MM.1S (cell line): ENCODE data around the gene CYP51A1.

Experiments
- DNase-seq: peaks from one replicate; pipeline ENCODE4 v3.0.0-alpha.2; 2015
- H2AFZ ChIP-seq: fragments of 300-600 bp; sonication (generic); 2 replicates; pipeline ENCODE4 v1.6.0; 2016; ENCODE audit warnings: antibody characterized with exemption, low read length
- H3F3A ChIP-seq: fragments of 300-600 bp; sonication (generic); 2 replicates; pipeline ENCODE4 v1.6.1; 2016; ENCODE audit warnings: mild to moderate bottlenecking, antibody characterized with exemption, low read length, moderate library complexity, mixed read lengths; ENCODE audit not compliant: insufficient read depth
- H3K27ac ChIP-seq: fragments of 300-600 bp; sonication (generic); 2 replicates; pipeline ENCODE4 v1.5.1; 2016; ENCODE audit warnings: mild to moderate bottlenecking, low read length
- H3K27me3 ChIP-seq: fragments of 300-600 bp; sonication (generic); replicated peaks from 2 replicates; pipeline ENCODE4 v1.6.0; 2016; ENCODE audit warnings: low read length; ENCODE audit not compliant: insufficient read depth
- H3K36me3 ChIP-seq: fragments of 300-600 bp; sonication (generic); replicated peaks from 2 replicates; pipeline ENCODE4 v1.6.1; 2016; ENCODE audit warnings: mild to moderate bottlenecking, low read length, mixed read lengths; ENCODE audit not compliant: insufficient read depth
- H3K4me1 ChIP-seq: fragments of 300-600 bp; sonication (generic); 2 replicates; pipeline ENCODE4 v1.6.1; 2016; ENCODE audit warnings: low read length, mixed read lengths
- H3K4me2 ChIP-seq: fragments of 300-600 bp; sonication (generic); 2 replicates; pipeline ENCODE4 v1.6.0; 2016; ENCODE audit warnings: low read depth, low read length
- H3K4me3 ChIP-seq: fragments of 300-600 bp; sonication (generic); 2 replicates; pipeline ENCODE4 v1.5.1; 2016; ENCODE audit warnings: low read length, mixed read lengths
- H3K79me2 ChIP-seq: fragments of 300-600 bp; sonication (generic); 2 replicates; pipeline ENCODE4 v1.6.1; 2016; ENCODE audit warnings: mixed run types, low read length, mixed read lengths
- H3K9ac ChIP-seq: fragments of 300-600 bp; sonication (generic); 2 replicates; pipeline ENCODE4 v1.6.1; 2016; ENCODE audit warnings: low read length, mixed read lengths
- H3K9me2 ChIP-seq: fragments of 300-600 bp; sonication (generic); replicated peaks from 2 replicates; pipeline ENCODE4 v1.6.1; 2016; ENCODE audit warnings: mild to moderate bottlenecking, low read length, mixed read lengths; ENCODE audit not compliant: insufficient read depth
- H3K9me3 ChIP-seq: fragments of 300-600 bp; sonication (generic); replicated peaks from 2 replicates; pipeline ENCODE4 v1.6.1; 2016; ENCODE audit warnings: mild to moderate bottlenecking, low read length, mixed read lengths; ENCODE audit not compliant: insufficient read depth
- H4K20me1 ChIP-seq: fragments of 300-600 bp; sonication (generic); 2 replicates; pipeline ENCODE4 v1.6.1; 2016; ENCODE audit warnings: mild to moderate bottlenecking, low read length, moderate library complexity, mixed read lengths; ENCODE audit not compliant: insufficient read depth
- EZH2 ChIP-seq: fragments of 300-600 bp; sonication (generic); optimal IDR thresholded peaks from 2 replicates; pipeline ENCODE3; 2017; ENCODE audit warnings: low read depth, mild to moderate bottlenecking, antibody characterized with exemption, low read length, mixed read lengths
- EZH2phosphoT487 ChIP-seq: fragments of 300-600 bp; sonication (generic); IDR thresholded peaks from 2 replicates; pipeline ENCODE4 v1.6.1; 2018; ENCODE audit warnings: antibody characterized with exemption, low read length
- TF ChIP-seq, protein P1 (sequence below): fragments of 300-600 bp; sonication (generic); IDR thresholded peaks from 2 replicates; pipeline ENCODE4 v1.5.1; 2016; ENCODE audit warnings: antibody characterized with exemption, low read length, mixed read lengths

Gene CYP51A1

GRCh38 chr7:92141161-92141560, 6.9 kb upstream of the CYP51A1 start:
- H3K36me3 ChIP-seq: no peaks in the 10 kb centered on the region
- no peaks in the 10 kb centered on the region for H3K9me2 ChIP-seq
- no peak overlapping the region for H3K4me3 ChIP-seq
- H4K20me1 ChIP-seq: no peaks in the 10 kb centered on the region
- H2AFZ ChIP-seq: no peak overlapping the region
- no peak overlapping the region for H3K27ac ChIP-seq
- TF ChIP-seq EZH2phosphoT487 (no peak), EZH2 (no peak)
- TF ChIP-seq, protein P1, sequence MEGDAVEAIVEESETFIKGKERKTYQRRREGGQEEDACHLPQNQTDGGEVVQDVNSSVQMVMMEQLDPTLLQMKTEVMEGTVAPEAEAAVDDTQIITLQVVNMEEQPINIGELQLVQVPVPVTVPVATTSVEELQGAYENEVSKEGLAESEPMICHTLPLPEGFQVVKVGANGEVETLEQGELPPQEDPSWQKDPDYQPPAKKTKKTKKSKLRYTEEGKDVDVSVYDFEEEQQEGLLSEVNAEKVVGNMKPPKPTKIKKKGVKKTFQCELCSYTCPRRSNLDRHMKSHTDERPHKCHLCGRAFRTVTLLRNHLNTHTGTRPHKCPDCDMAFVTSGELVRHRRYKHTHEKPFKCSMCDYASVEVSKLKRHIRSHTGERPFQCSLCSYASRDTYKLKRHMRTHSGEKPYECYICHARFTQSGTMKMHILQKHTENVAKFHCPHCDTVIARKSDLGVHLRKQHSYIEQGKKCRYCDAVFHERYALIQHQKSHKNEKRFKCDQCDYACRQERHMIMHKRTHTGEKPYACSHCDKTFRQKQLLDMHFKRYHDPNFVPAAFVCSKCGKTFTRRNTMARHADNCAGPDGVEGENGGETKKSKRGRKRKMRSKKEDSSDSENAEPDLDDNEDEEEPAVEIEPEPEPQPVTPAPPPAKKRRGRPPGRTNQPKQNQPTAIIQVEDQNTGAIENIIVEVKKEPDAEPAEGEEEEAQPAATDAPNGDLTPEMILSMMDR: no peak
- no peak overlapping the region for H3K4me2 ChIP-seq
- H3K9me3 ChIP-seq: no peaks in the 10 kb centered on the region
- DNase-seq: no peak
- H3K9ac ChIP-seq: no peak overlapping the region
- no peaks in the 10 kb centered on the region for H3K27me3 ChIP-seq
- H3K79me2 ChIP-seq: no peaks in the 10 kb centered on the region
- H3K4me1 ChIP-seq: no peaks in the 10 kb centered on the region
- no peaks in the 10 kb centered on the region for H3F3A ChIP-seq

DNA sequence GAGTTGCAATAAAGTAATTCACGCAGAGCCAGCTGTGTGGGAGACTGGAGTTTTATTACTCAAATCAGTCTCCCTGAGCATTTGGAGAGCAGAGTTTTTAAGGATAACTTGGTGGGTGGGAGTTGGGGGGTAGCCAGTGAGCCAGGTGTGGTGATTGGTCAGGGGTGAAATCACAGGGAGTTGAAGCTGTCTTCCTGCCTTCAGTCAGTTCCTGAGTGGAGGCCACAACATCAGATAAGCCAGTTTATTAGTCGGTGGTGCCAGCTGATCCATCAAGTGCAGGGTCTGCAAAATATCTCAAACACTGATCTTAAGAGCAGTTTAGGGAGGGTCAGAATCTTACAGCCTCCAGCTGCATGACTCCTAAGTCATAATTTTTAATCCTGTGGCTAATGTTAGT, 3.3 kb upstream of the CYP51A1 start:
- no peaks in the 10 kb centered on the region for H3F3A ChIP-seq
- H2AFZ ChIP-seq: no peak overlapping the region
- H3K9ac ChIP-seq: no peak overlapping the region
- DNase-seq: no peak
- no peaks in the 10 kb centered on the region for H3K27me3 ChIP-seq
- 0 out of 2 replicates have a peak, but pooled peaks cover 4% of the 10 kb centered on the region for H3K4me1 ChIP-seq
- no peaks in the 10 kb centered on the region for H3K9me2 ChIP-seq
- H3K9me3 ChIP-seq: no peaks in the 10 kb centered on the region
- H3K4me3 ChIP-seq: no peak overlapping the region
- TF ChIP-seq, protein P1: no peak
- TF ChIP-seq EZH2 (no peak), EZH2phosphoT487 (no peak)
- no peaks in the 10 kb centered on the region for H3K36me3 ChIP-seq
- peaks cover 17% of the 10 kb centered on the region for H3K79me2 ChIP-seq
- H4K20me1 ChIP-seq: 0 out of 2 replicates have a peak, but pooled peaks cover 6% of the 10 kb centered on the region
- no peak overlapping the region for H3K4me2 ChIP-seq
- H3K27ac ChIP-seq: no peak overlapping the region

GRCh38 chr7:92135052-92135889, 994 bp upstream of the CYP51A1 start:
- peak; percentile 23 for DNase-seq
- peak overlapping the region; percentile 95 for H2AFZ ChIP-seq
- peak overlapping the region; percentile 97 for H3K4me3 ChIP-seq

More at GRCh38 chr7:92135052-92135889, 994 bp upstream of the CYP51A1 start:
- TF ChIP-seq EZH2: no peak
- no peak for TF ChIP-seq EZH2phosphoT487
- TF ChIP-seq, protein P1: no peak
- Histone ChIP-seq H3K27me3 (no peaks in the 10 kb centered on the region), H3K27ac (peak overlapping the region; percentile 84), H3K9me2 (no peaks in the 10 kb centered on the region), H3K9me3 (no peaks in the 10 kb centered on the region), H3K79me2 (peaks cover 40% of the 10 kb centered on the region), H3K4me1 (0 out of 2 replicates have a peak, but pooled peaks cover 4% of the 10 kb centered on the region), H4K20me1 (0 out of 2 replicates have a peak, but pooled peaks cover 6% of the 10 kb centered on the region), H3K36me3 (peaks cover 9% of the 10 kb centered on the region), H3K4me2 (peak overlapping the region; percentile 95), H3F3A (no peaks in the 10 kb centered on the region), H3K9ac (peak overlapping the region; percentile 87)
